Caco-2 (cell line): Measurements from ENCODE around the gene OR4X1. TPM values are rescaled to one million over a fixed set of nuclear protein-coding genes. Genes with fewer than 3 reads are reported as not detected.
"Not testable (repeated sequence)": the region's sequence is repeated elsewhere in the genome, so short reads cannot be mapped to it uniquely, and the experiment has no call there.

ENCODE experiments used
- BruUV-seq: library from RNA; stranded (reverse); fragments of 400-500 nt; replicated peaks from 2 replicates; lab custom pipeline; 2021; lab: Mats Ljungman, UMichigan
- CTCF ChIA-PET: fragments of 300-600 bp; sonication (Branson Sonifier 250); formaldehyde crosslinking; loops from one replicate; lab custom pipeline; 2022; ENCODE audit warnings: antibody characterized with exemption; lab: Charles Lee
- POLR2A ChIA-PET: fragments of 300-600 bp; sonication (Branson Sonifier 250); formaldehyde crosslinking; loops from one replicate; lab custom pipeline; 2022; ENCODE audit warnings: antibody characterized with exemption; lab: Charles Lee
- DNase-seq, 2 experiments: peaks; one replicate each; pipeline versions ENCODE4 v3.0.0 to v3.0.0-alpha.2; 2020 to 2022
- H3K27me3 ChIP-seq: replicated peaks from 2 replicates; pipeline ENCODE4 v1.6.0; 2011; ENCODE audit warnings: low read length; ENCODE audit not compliant: control insufficient read depth, insufficient read depth
- H3K36me3 ChIP-seq: 2 replicates; pipeline ENCODE4 v1.5.1; 2011; ENCODE audit warnings: low read length; ENCODE audit not compliant: control insufficient read depth, insufficient read depth
- H3K4me1 ChIP-seq: fragments of 250-450 bp; sonication (Bioruptor Pico); 2 replicates; pipeline ENCODE4 v1.5.1; 2020; ENCODE audit warnings: mild to moderate bottlenecking
- H3K4me3 ChIP-seq: 2 replicates; pipeline ENCODE4 v1.5.1; 2011; ENCODE audit warnings: low read depth, mild to moderate bottlenecking, control low read depth, low read length
- H3K9me3 ChIP-seq: fragments of 250-450 bp; sonication (Bioruptor Pico); 2 replicates; pipeline ENCODE4 v1.5.1; 2020; ENCODE audit warnings: mild to moderate bottlenecking, moderate library complexity
- H3K27ac Mint-ChIP-seq: one replicate; pipeline ENCODE4 v1.8.0; 2022; ENCODE audit warnings: mixed read lengths; ENCODE audit not compliant: unreplicated experiment
- H3K27me3 Mint-ChIP-seq: one replicate; pipeline ENCODE4 v1.8.0; 2022; ENCODE audit warnings: mixed read lengths; ENCODE audit not compliant: insufficient read depth, unreplicated experiment
- H3K36me3 Mint-ChIP-seq: one replicate; pipeline ENCODE4 v1.8.0; 2022; ENCODE audit warnings: mild to moderate bottlenecking, mixed read lengths; ENCODE audit not compliant: insufficient read depth, unreplicated experiment
- H3K4me1 Mint-ChIP-seq: one replicate; pipeline ENCODE4 v1.8.0; 2022; ENCODE audit warnings: low read depth, mixed read lengths; ENCODE audit not compliant: unreplicated experiment
- H3K4me3 Mint-ChIP-seq: one replicate; pipeline ENCODE4 v1.8.0; 2022; ENCODE audit warnings: mild to moderate bottlenecking, moderate library complexity, mixed read lengths; ENCODE audit not compliant: unreplicated experiment
- H3K9me3 Mint-ChIP-seq: one replicate; pipeline ENCODE4 v1.8.0; 2022; ENCODE audit warnings: mixed read lengths; ENCODE audit not compliant: unreplicated experiment
- intact Hi-C: fragments of 100-400 bp; cut with micrococcal nuclease; formaldehyde crosslinking; loops from one replicate; pipeline ENCODE4 v1.10.0; 2022; ENCODE audit not compliant: unreplicated experiment
- total RNA-seq: library from RNA; stranded (reverse); gene quantifications from 2 replicates; pipeline ENCODE4 v1.2.3, GENCODE V29; 2022
- TF ChIP-seq, protein P1 (sequence below), 2 experiments: fragments of 200-600 bp in 1 of 2; IDR thresholded peaks; 1 replicate in 1 of 2; 2 replicates in 1 of 2; pipeline versions ENCODE4 v1.5.1 to v1.8.0; 2011 to 2022; ENCODE audit warnings: antibody characterized with exemption in 1 of 2, control low read depth in 1 of 2, inconsistent platforms in 1 of 2, low read depth in 1 of 2, low read length in 1 of 2, mild to moderate bottlenecking in 1 of 2, moderate library complexity in 1 of 2; ENCODE audit not compliant: insufficient read depth in 1 of 2, severe bottlenecking in 1 of 2, unreplicated experiment in 1 of 2

Gene OR4X1
- total RNA-seq, 1 experiment from 2014 or later = not detected

DNA sequence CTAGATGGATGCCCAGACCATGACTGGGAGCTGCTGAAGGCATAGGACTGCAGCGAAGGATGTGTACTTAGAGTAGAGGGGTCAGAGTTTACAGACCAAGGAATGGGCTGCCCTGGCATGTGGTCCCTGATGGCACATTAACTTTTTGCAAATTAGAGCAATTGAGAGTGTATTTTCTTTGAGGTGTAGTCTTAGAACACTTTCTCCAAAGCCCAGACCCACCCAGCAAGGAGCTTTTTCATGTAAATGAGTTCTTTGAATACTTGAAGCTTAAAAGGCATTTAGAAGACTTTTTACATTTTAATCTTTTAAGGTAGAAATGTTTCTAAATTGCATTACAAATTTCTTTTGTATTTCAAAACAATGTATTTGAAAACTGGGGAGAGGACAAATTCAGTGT is 8.9 kb downstream of the OR4X1 start:
- CTCF ChIA-PET = no interaction called here
- H3K4me3 ChIP-seq = no peak overlapping the region
- H3K36me3 Mint-ChIP-seq = no peaks in the 10 kb centered on the region
- H3K27ac Mint-ChIP-seq = no peak overlapping the region
- DNase-seq = no peak
- BruUV-seq = no TSS peak
- intact Hi-C loops = no loop called here
- no peaks in the 10 kb centered on the region for H3K9me3 ChIP-seq
- H3K27me3 ChIP-seq = no peaks in the 10 kb centered on the region
- no peaks in the 10 kb centered on the region for H3K36me3 ChIP-seq
- peaks cover 4% of the 10 kb centered on the region for H3K27me3 Mint-ChIP-seq
- POLR2A ChIA-PET = no interaction called here
- no peaks in the 10 kb centered on the region for H3K4me1 ChIP-seq
- H3K4me1 Mint-ChIP-seq = no peaks in the 10 kb centered on the region
- no peaks in the 10 kb centered on the region for H3K9me3 Mint-ChIP-seq
- TF ChIP-seq, protein P1, sequence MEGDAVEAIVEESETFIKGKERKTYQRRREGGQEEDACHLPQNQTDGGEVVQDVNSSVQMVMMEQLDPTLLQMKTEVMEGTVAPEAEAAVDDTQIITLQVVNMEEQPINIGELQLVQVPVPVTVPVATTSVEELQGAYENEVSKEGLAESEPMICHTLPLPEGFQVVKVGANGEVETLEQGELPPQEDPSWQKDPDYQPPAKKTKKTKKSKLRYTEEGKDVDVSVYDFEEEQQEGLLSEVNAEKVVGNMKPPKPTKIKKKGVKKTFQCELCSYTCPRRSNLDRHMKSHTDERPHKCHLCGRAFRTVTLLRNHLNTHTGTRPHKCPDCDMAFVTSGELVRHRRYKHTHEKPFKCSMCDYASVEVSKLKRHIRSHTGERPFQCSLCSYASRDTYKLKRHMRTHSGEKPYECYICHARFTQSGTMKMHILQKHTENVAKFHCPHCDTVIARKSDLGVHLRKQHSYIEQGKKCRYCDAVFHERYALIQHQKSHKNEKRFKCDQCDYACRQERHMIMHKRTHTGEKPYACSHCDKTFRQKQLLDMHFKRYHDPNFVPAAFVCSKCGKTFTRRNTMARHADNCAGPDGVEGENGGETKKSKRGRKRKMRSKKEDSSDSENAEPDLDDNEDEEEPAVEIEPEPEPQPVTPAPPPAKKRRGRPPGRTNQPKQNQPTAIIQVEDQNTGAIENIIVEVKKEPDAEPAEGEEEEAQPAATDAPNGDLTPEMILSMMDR (IDR thresholded peaks at IDR 0.05; ENCODE audit: insufficient read depth in 1 of 2, low read depth in 1 of 2, low read length in 1 of 2, severe bottlenecking in 1 of 2, unreplicated experiment in 1 of 2) = no peak
- no peak overlapping the region for H3K4me3 Mint-ChIP-seq

DNA sequence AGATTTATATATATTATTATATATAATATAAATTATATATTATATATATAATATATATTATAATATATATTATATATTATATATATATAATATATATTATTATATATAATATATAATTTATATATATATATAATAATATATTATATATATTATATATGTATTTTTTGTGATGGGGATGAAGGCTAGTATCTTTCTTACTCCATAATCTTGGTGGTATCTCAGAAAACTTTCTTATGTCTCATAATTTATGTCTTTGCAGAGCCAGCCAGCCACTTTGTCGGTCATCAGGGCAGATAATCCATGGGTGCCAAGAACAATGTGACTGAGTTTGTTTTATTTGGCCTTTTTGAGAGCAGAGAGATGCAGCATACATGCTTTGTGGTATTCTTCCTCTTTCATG is 42.3 kb downstream of the OR4X1 start, which contains the start of gene OR4S1:
TSS of gene OR4S1 (plus strand) at position 301 of the 400 bp plus-strand sequence. CDS start at position 301, 0 bp downstream.
- no peaks in the 10 kb centered on the region for H3K27me3 ChIP-seq
- TF ChIP-seq, protein P1 (IDR thresholded peaks at IDR 0.05; ENCODE audit: insufficient read depth in 1 of 2, low read depth in 1 of 2, low read length in 1 of 2, severe bottlenecking in 1 of 2, unreplicated experiment in 1 of 2) = no peak
- Mint-ChIP-seq H3K4me1 (no peaks in the 10 kb centered on the region), H3K36me3 (no peaks in the 10 kb centered on the region), H3K9me3 (no peaks in the 10 kb centered on the region), H3K27ac (no peak within 1 kb of the TSS), H3K4me3 (no peak within 1 kb of the TSS), H3K27me3 (no peaks in the 10 kb centered on the region)
- H3K4me1 ChIP-seq = no peaks in the 10 kb centered on the region
- H3K4me3 ChIP-seq = no peak within 1 kb of the TSS
- intact Hi-C loops = loop anchor here (5.0 to 10.0 kb wide), 2 partner anchors 861 to 1219 kb away; no protein-coding TSS in a partner anchor
- no peaks in the 10 kb centered on the region for H3K9me3 ChIP-seq
- ChIA-PET CTCF (no interaction called here), POLR2A (no interaction called here)
- no peaks in the 10 kb centered on the region for H3K36me3 ChIP-seq
- DNase-seq = no peak
- no TSS peak for BruUV-seq

- BruUV-seq = no TSS peak
- Histone ChIP-seq H3K9me3 (no peaks in the 10 kb centered on the region), H3K4me3 (no peak overlapping the region), H3K27me3 (no peaks in the 10 kb centered on the region), H3K4me1 (no peaks in the 10 kb centered on the region), H3K36me3 (no peaks in the 10 kb centered on the region)
- H3K36me3 Mint-ChIP-seq = no peaks in the 10 kb centered on the region
- ChIA-PET POLR2A (no interaction called here), CTCF (interaction anchor here (0.6 kb wide), 1 partner anchor 1006 kb away, joined by 3 read pairs; no protein-coding TSS in a partner anchor)
- H3K9me3 Mint-ChIP-seq = no peaks in the 10 kb centered on the region
- no peak overlapping the region for H3K4me3 Mint-ChIP-seq
- TF ChIP-seq, protein P1 (IDR thresholded peaks at IDR 0.05; ENCODE audit: insufficient read depth in 1 of 2, low read depth in 1 of 2, low read length in 1 of 2, severe bottlenecking in 1 of 2, unreplicated experiment in 1 of 2) = peak; percentile 85 to 92
- H3K27ac Mint-ChIP-seq = no peak overlapping the region
- DNase-seq = peak; percentile 63 to 78
- H3K27me3 Mint-ChIP-seq = no peaks in the 10 kb centered on the region
- H3K4me1 Mint-ChIP-seq = no peaks in the 10 kb centered on the region
- intact Hi-C loops = loop anchor here (1.0 to 10.0 kb wide), 3 partner anchors 135 to 1217 kb away; no protein-coding TSS in a partner anchor
These were observed 44.2 kb downstream of the OR4X1 start for GRCh38 chr11:48307760-48308386.

- intact Hi-C loops, H3K27ac Mint-ChIP-seq, CTCF ChIA-PET, H3K36me3 Mint-ChIP-seq, H3K36me3 ChIP-seq, DNase-seq, H3K4me3 ChIP-seq, H3K4me1 Mint-ChIP-seq, H3K9me3 ChIP-seq, BruUV-seq, H3K9me3 Mint-ChIP-seq, POLR2A ChIA-PET, H3K4me1 ChIP-seq, H3K4me3 Mint-ChIP-seq, H3K27me3 ChIP-seq, H3K27me3 Mint-ChIP-seq: not testable (repeated sequence)
These were observed 49.9 kb downstream of the OR4X1 start for GRCh38 chr11:48313590-48313989.
